GM21360 (cell line): ENCODE data around the gene EGR1.
"Not testable (repeated sequence)": the region's sequence is repeated elsewhere in the genome, so short reads cannot be mapped to it uniquely, and the experiment has no call there.

Experiments used
- ATAC-seq: cut with Tn5 transposase; IDR thresholded peaks from one replicate; pipeline ENCODE4 v1.9.1; 2021; ENCODE audit warnings: mild to moderate bottlenecking, moderate library complexity; ENCODE audit not compliant: unreplicated experiment

The EGR1 gene

GRCh38 chr5:138468966-138469539 lies 3.8 kb downstream of the EGR1 start:
- ATAC-seq, result no peak

- ATAC-seq, result no peak
Observed at GRCh38 chr5:138469540-138470321, 4.5 kb downstream of the EGR1 start.

- ATAC-seq, result no peak
Observed at GRCh38 chr5:138470322-138471051, 5.2 kb downstream of the EGR1 start.

GRCh38 chr5:138471052-138471361 lies 5.7 kb downstream of the EGR1 start:
- no peak for ATAC-seq

GRCh38 chr5:138472353-138472752 lies 7.1 kb downstream of the EGR1 start:
- no peak for ATAC-seq

GRCh38 chr5:138473151-138473550 lies 7.9 kb downstream of the EGR1 start:
- not testable (repeated sequence) for ATAC-seq

GRCh38 chr5:138476918-138477317 lies 11.6 kb downstream of the EGR1 start:
- ATAC-seq, result no peak

GRCh38 chr5:138482638-138483037 lies 17.4 kb downstream of the EGR1 start:
- ATAC-seq, result no peak

- no peak for ATAC-seq
Observed at GRCh38 chr5:138488481-138488945, 23.2 kb downstream of the EGR1 start.

- ATAC-seq, result no peak
Observed at GRCh38 chr5:138489683-138490061, 24.4 kb downstream of the EGR1 start.

- no peak for ATAC-seq
Observed at GRCh38 chr5:138490648-138491283, 25.5 kb downstream of the EGR1 start.

- ATAC-seq, result no peak
Observed at GRCh38 chr5:138491284-138491648, 26.0 kb downstream of the EGR1 start.

GRCh38 chr5:138491669-138492559 lies 26.6 kb downstream of the EGR1 start:
- peak; percentile 95 for ATAC-seq

GRCh38 chr5:138492560-138493045 lies 27.3 kb downstream of the EGR1 start:
- ATAC-seq, result no peak

- ATAC-seq, result no peak
Observed at GRCh38 chr5:138495351-138495750, 30.1 kb downstream of the EGR1 start.

- no peak for ATAC-seq
Observed at GRCh38 chr5:138498376-138498775, 33.1 kb downstream of the EGR1 start.

- ATAC-seq, result no peak
Observed at GRCh38 chr5:138502121-138502520, 36.8 kb downstream of the EGR1 start.

GRCh38 chr5:138502521-138502920 lies 37.2 kb downstream of the EGR1 start:
- no peak for ATAC-seq

- no peak for ATAC-seq
Observed at GRCh38 chr5:138503487-138504270, 38.4 kb downstream of the EGR1 start.

GRCh38 chr5:138504799-138505198 lies 39.5 kb downstream of the EGR1 start:
- no peak for ATAC-seq
